Measurements from ENCODE around the gene NAV1.
"Not testable (repeated sequence)": the region's sequence is repeated elsewhere in the genome, so short reads cannot be mapped to it uniquely, and the experiment has no call there.

The NAV1 gene

GRCh38 chr1:201540846-201541735 is 2.2 kb downstream of the NAV1 start:
- DNase-seq (ENCODE audit: low read depth): no peak
- TF ChIP-seq CTCF (IDR thresholded peaks at IDR 0.05; ENCODE audit: control insufficient read depth, insufficient read depth, low read depth, low read length, missing control alignments): no peak
- H3K4me3 ChIP-seq (ENCODE audit: control insufficient read depth, low read depth, low read length): peak overlapping the region; percentile 91

- no peak for DNase-seq (ENCODE audit: low read depth)
- no peak overlapping the region for H3K4me3 ChIP-seq (ENCODE audit: control insufficient read depth, low read depth, low read length)
- TF ChIP-seq CTCF (IDR thresholded peaks at IDR 0.05; ENCODE audit: control insufficient read depth, insufficient read depth, low read depth, low read length, missing control alignments): no peak
These were observed 3.5 kb downstream of the NAV1 start for GRCh38 chr1:201542309-201543035.

GRCh38 chr1:201543871-201544642 is 5.1 kb downstream of the NAV1 start:
- H3K4me3 ChIP-seq (ENCODE audit: control insufficient read depth, low read depth, low read length): no peak overlapping the region
- DNase-seq (ENCODE audit: low read depth): no peak
- TF ChIP-seq CTCF (IDR thresholded peaks at IDR 0.05; ENCODE audit: control insufficient read depth, insufficient read depth, low read depth, low read length, missing control alignments): no peak

GRCh38 chr1:201544710-201545109 is 5.8 kb downstream of the NAV1 start:
- no peak for DNase-seq (ENCODE audit: low read depth)
- H3K4me3 ChIP-seq (ENCODE audit: control insufficient read depth, low read depth, low read length): no peak overlapping the region

GRCh38 chr1:201545851-201546492 is 7.0 kb downstream of the NAV1 start:
- no peak overlapping the region for H3K4me3 ChIP-seq (ENCODE audit: control insufficient read depth, low read depth, low read length)
- TF ChIP-seq CTCF (IDR thresholded peaks at IDR 0.05; ENCODE audit: control insufficient read depth, insufficient read depth, low read depth, low read length, missing control alignments): no peak
- DNase-seq (ENCODE audit: low read depth): no peak

More at GRCh38 chr1:201544710-201545109, 5.8 kb downstream of the NAV1 start:
- no peak for TF ChIP-seq CTCF (IDR thresholded peaks at IDR 0.05; ENCODE audit: control insufficient read depth, insufficient read depth, low read depth, low read length, missing control alignments)

GRCh38 chr1:201549522-201549921 is 10.6 kb downstream of the NAV1 start:
- H3K4me3 ChIP-seq (ENCODE audit: control insufficient read depth, low read depth, low read length); DNase-seq (ENCODE audit: low read depth): not testable (repeated sequence)

All from AG09309 (cell line).